22Rv1 (cell line): Measurements from ENCODE around the gene HAUS6.

Source experiments
- H3K27ac ChIP-seq: fragments of 450-650 bp; 2 replicates; pipeline ENCODE4 v1.5.1; 2017
- CTCF ChIP-seq: fragments of 450-650 bp; IDR thresholded peaks from 2 replicates; pipeline ENCODE4 v1.5.1; 2017; ENCODE audit warnings: mild to moderate bottlenecking
- ZFX ChIP-seq: fragments of 450-650 bp; IDR thresholded peaks from 2 replicates; pipeline ENCODE4 v1.6.1; 2017; ENCODE audit warnings: antibody characterized with exemption, borderline replicate concordance

HAUS6 gene

GRCh38 chr9:19050637-19051591 lies 51.8 kb downstream of the HAUS6 start:
- no peak for TF ChIP-seq CTCF
- peak overlapping the region; percentile 97; the same call in 1 of the 2 replicates for H3K27ac ChIP-seq

GRCh38 chr9:19049917-19050636 lies 52.6 kb downstream of the HAUS6 start:
- H3K27ac ChIP-seq = peak overlapping the region; percentile 97
- TF ChIP-seq CTCF = no peak
- no peak for TF ChIP-seq ZFX

- H3K27ac ChIP-seq = peak within 1 kb of the TSS; percentile 97
- TF ChIP-seq ZFX = 0 out of 2 replicates have a peak, but pooled peaks have one; percentile 55
- TF ChIP-seq CTCF = peak; percentile 90
Measured at GRCh38 chr9:19048966-19049916, 53.5 kb downstream of the HAUS6 start, which contains the start of gene RRAGA. TSS of gene RRAGA (plus strand) at chr9:19049427. CDS start at chr9:19049660, 233 bp downstream.

GRCh38 chr9:19036611-19037010 lies 66.1 kb downstream of the HAUS6 start:
- TF ChIP-seq CTCF = no peak
- TF ChIP-seq ZFX = no peak

GRCh38 chr9:19033015-19033414 lies 69.7 kb downstream of the HAUS6 start, which contains the start of gene SAXO1:
TSS of gene SAXO1 (minus strand) at chr9:19033209. CDS start at chr9:19032908, 301 bp downstream.
- TF ChIP-seq ZFX (no peak), CTCF (no peak)
- no peak within 1 kb of the TSS for H3K27ac ChIP-seq

More at GRCh38 chr9:19036611-19037010, 66.1 kb downstream of the HAUS6 start:
- H3K27ac ChIP-seq = no peak overlapping the region

GRCh38 chr9:19032406-19032805 lies 70.3 kb downstream of the HAUS6 start:
- TF ChIP-seq CTCF (no peak), ZFX (no peak)
- H3K27ac ChIP-seq = no peak overlapping the region
